Neural progenitor cell (in vitro differentiated cells): ENCODE results near the gene LSM14A. TPM values are rescaled to one million over a fixed set of nuclear protein-coding genes. Genes with fewer than 3 reads are reported as not detected.

Experiments used
- DNase-seq: peaks from one replicate; pipeline ENCODE4 v3.0.0-alpha.2; 2016; ENCODE audit warnings: low spot score
- H2AFZ ChIP-seq: fragments of 200-600 bp; sonication (generic); replicated peaks from 2 replicates; pipeline ENCODE4 v1.6.1; 2016; ENCODE audit warnings: antibody characterized with exemption
- H3F3A ChIP-seq: fragments of 200-600 bp; sonication (generic); 2 replicates; pipeline ENCODE4 v1.6.1; 2016; ENCODE audit warnings: antibody characterized with exemption, low read depth
- H3K27ac ChIP-seq: fragments of 200-600 bp; sonication (generic); 2 replicates; pipeline ENCODE4 v1.5.1; 2016; ENCODE audit warnings: mild to moderate bottlenecking
- H3K27me3 ChIP-seq: fragments of 200-600 bp; sonication (generic); 2 replicates; pipeline ENCODE4 v1.6.1; 2016; ENCODE audit warnings: mild to moderate bottlenecking, moderate library complexity
- H3K36me3 ChIP-seq: fragments of 200-600 bp; sonication (generic); 2 replicates; pipeline ENCODE4 v1.5.1; 2016
- H3K4me1 ChIP-seq: fragments of 200-600 bp; sonication (generic); 2 replicates; pipeline ENCODE4 v1.6.1; 2016; ENCODE audit warnings: mixed run types
- H3K4me2 ChIP-seq: fragments of 200-600 bp; sonication (generic); 2 replicates; pipeline ENCODE4 v1.6.1; 2016
- H3K4me3 ChIP-seq: fragments of 200-600 bp; sonication (generic); 2 replicates; pipeline ENCODE4 v1.5.1; 2016
- H3K79me2 ChIP-seq: fragments of 200-600 bp; sonication (generic); 2 replicates; pipeline ENCODE4 v1.6.1; 2016; ENCODE audit warnings: low read depth
- H3K9ac ChIP-seq: fragments of 200-600 bp; sonication (generic); 2 replicates; pipeline ENCODE4 v1.6.1; 2016
- H3K9me3 ChIP-seq: fragments of 200-600 bp; sonication (generic); 2 replicates; pipeline ENCODE4 v1.5.1; 2016; ENCODE audit warnings: low read depth
- H4K20me1 ChIP-seq: fragments of 200-600 bp; sonication (generic); 2 replicates; pipeline ENCODE4 v1.6.1; 2016; ENCODE audit warnings: low read depth
- H3K27ac Mint-ChIP-seq: 3 replicates; pipeline ENCODE4 v1.8.0; 2021; ENCODE audit warnings: mixed read lengths
- H3K27me3 Mint-ChIP-seq: 2 replicates; pipeline ENCODE4 v1.8.0; 2022; ENCODE audit warnings: low read depth, mild to moderate bottlenecking, inconsistent platforms, moderate library complexity, mixed read lengths; ENCODE audit not compliant: insufficient read depth
- H3K36me3 Mint-ChIP-seq: 3 replicates; pipeline ENCODE4 v1.8.0; 2021; ENCODE audit warnings: mixed read lengths
- H3K4me1 Mint-ChIP-seq: 3 replicates; pipeline ENCODE4 v1.8.0; 2021; ENCODE audit warnings: mixed read lengths
- H3K4me3 Mint-ChIP-seq: 3 replicates; pipeline ENCODE4 v1.8.0; 2021; ENCODE audit warnings: mild to moderate bottlenecking, moderate library complexity, mixed read lengths
- H3K9me3 Mint-ChIP-seq: 3 replicates; pipeline ENCODE4 v1.8.0; 2020; ENCODE audit warnings: mixed read lengths
- EZH2 ChIP-seq: fragments of 200-600 bp; sonication (generic); IDR thresholded peaks from 2 replicates; pipeline ENCODE4 v1.6.1; 2017; ENCODE audit warnings: antibody characterized with exemption, mild to moderate bottlenecking, moderate library complexity
- EZH2phosphoT487 ChIP-seq: fragments of 200-600 bp; sonication (generic); IDR thresholded peaks from 2 replicates; pipeline ENCODE4 v1.6.1; 2017; ENCODE audit warnings: antibody characterized with exemption
- total RNA-seq: library from RNA; depleted of rRNA; stranded (reverse); fragments of >200 nt; gene quantifications from 2 replicates; pipeline ENCODE4 v1.2.3, GENCODE V29; 2015; ENCODE audit warnings: low replicate concordance
- TF ChIP-seq, protein P1 (sequence below): fragments of 200-600 bp; sonication (generic); IDR thresholded peaks from 2 replicates; pipeline ENCODE4 v1.5.1; 2017; ENCODE audit warnings: antibody characterized with exemption, mild to moderate bottlenecking

Gene LSM14A
- total RNA-seq, 1 donor from 2014 or later, result 152 TPM

DNA sequence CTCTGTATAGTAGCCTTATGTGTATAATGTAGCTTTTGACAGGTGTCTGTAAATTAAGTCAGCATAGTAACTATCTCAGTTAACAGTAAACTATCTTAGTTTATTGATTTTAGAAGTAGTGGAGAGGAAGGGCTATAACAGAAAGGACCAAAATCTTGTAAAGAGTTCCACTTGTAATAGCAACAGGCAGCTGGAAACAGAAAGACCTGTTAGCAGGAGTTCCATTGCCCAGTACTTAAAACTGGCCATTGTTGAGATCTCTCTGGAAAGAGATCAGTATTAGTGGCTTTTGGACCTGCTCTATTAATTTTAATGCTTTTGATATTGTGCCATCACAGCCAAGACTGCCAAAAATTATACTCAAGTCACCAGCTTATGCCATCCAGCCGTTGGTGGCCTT is 50.1 kb downstream of the LSM14A start:
- no peak overlapping the region for H3K4me2 ChIP-seq
- peaks cover 38% of the 10 kb centered on the region for H3K36me3 ChIP-seq
- H3K4me3 ChIP-seq, result no peak overlapping the region
- DNase-seq, result no peak
- no peaks in the 10 kb centered on the region for H3K27me3 Mint-ChIP-seq
- no peak for TF ChIP-seq EZH2phosphoT487
- TF ChIP-seq, protein P1, sequence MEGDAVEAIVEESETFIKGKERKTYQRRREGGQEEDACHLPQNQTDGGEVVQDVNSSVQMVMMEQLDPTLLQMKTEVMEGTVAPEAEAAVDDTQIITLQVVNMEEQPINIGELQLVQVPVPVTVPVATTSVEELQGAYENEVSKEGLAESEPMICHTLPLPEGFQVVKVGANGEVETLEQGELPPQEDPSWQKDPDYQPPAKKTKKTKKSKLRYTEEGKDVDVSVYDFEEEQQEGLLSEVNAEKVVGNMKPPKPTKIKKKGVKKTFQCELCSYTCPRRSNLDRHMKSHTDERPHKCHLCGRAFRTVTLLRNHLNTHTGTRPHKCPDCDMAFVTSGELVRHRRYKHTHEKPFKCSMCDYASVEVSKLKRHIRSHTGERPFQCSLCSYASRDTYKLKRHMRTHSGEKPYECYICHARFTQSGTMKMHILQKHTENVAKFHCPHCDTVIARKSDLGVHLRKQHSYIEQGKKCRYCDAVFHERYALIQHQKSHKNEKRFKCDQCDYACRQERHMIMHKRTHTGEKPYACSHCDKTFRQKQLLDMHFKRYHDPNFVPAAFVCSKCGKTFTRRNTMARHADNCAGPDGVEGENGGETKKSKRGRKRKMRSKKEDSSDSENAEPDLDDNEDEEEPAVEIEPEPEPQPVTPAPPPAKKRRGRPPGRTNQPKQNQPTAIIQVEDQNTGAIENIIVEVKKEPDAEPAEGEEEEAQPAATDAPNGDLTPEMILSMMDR, result no peak
- TF ChIP-seq EZH2, result no peak
- no peak overlapping the region for H3K27ac Mint-ChIP-seq
- no peaks in the 10 kb centered on the region for H3K4me1 Mint-ChIP-seq
- no peaks in the 10 kb centered on the region for H3K9me3 Mint-ChIP-seq
- H3K4me1 ChIP-seq, result no peaks in the 10 kb centered on the region
- H2AFZ ChIP-seq, result no peak overlapping the region
- H4K20me1 ChIP-seq, result peaks cover 10% of the 10 kb centered on the region
- no peaks in the 10 kb centered on the region for H3K9me3 ChIP-seq
- no peak overlapping the region for H3K9ac ChIP-seq
- H3K36me3 Mint-ChIP-seq, result peaks cover 43% of the 10 kb centered on the region
- no peaks in the 10 kb centered on the region for H3K27me3 ChIP-seq
- peaks cover 15% of the 10 kb centered on the region for H3F3A ChIP-seq
- peaks cover 22% of the 10 kb centered on the region for H3K79me2 ChIP-seq
- no peak overlapping the region for H3K4me3 Mint-ChIP-seq
- H3K27ac ChIP-seq, result no peak overlapping the region

DNA sequence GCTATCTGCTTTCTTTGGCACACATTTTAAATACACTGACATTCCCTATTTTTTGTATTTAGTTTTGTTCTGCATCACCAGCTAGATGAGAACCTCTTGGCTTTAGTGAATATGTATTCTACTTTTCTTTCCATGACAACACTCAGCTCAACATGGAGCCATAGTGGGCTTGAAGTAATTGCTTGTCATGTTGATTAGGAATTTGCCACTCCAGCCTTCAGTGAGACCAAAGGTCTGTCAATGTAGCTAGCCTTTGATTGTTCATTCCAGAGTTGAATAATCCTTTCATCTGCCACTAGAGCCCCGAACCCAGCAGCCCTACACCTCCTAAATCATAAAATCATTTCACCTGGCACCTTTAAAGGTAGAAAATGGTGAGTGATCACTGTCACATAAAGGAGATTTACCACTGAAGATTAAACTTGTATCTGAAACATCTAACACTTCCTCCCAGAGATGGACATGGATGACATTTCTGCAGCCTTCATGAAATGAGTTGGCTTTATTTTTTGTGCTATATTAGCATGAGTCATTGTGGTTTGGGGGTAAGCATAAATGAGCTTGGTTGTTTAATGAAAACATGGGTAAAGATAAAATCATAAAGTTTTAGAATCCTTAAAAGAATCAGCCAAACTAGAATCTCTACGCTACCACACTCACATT is 52.8 kb downstream of the LSM14A start:
- H3K4me1 Mint-ChIP-seq, result no peaks in the 10 kb centered on the region
- H3F3A ChIP-seq, result peaks cover 18% of the 10 kb centered on the region
- no peaks in the 10 kb centered on the region for H3K27me3 ChIP-seq
- peaks cover 36% of the 10 kb centered on the region for H3K36me3 ChIP-seq
- H3K4me3 ChIP-seq, result no peak overlapping the region
- peaks cover 50% of the 10 kb centered on the region for H3K36me3 Mint-ChIP-seq
- no peak overlapping the region for H3K4me2 ChIP-seq
- no peak overlapping the region for H3K27ac Mint-ChIP-seq
- DNase-seq, result no peak
- no peak overlapping the region for H3K9ac ChIP-seq
- no peak overlapping the region for H3K27ac ChIP-seq
- no peak overlapping the region for H2AFZ ChIP-seq
- H3K79me2 ChIP-seq, result peaks cover 10% of the 10 kb centered on the region
- no peaks in the 10 kb centered on the region for H3K9me3 Mint-ChIP-seq
- H3K27me3 Mint-ChIP-seq, result peaks cover 4% of the 10 kb centered on the region
- peaks cover 6% of the 10 kb centered on the region for H4K20me1 ChIP-seq
- H3K4me1 ChIP-seq, result no peaks in the 10 kb centered on the region
- no peak overlapping the region for H3K4me3 Mint-ChIP-seq
- no peaks in the 10 kb centered on the region for H3K9me3 ChIP-seq
- TF ChIP-seq EZH2phosphoT487, result no peak
- no peak for TF ChIP-seq EZH2
- TF ChIP-seq, protein P1, result no peak

DNA sequence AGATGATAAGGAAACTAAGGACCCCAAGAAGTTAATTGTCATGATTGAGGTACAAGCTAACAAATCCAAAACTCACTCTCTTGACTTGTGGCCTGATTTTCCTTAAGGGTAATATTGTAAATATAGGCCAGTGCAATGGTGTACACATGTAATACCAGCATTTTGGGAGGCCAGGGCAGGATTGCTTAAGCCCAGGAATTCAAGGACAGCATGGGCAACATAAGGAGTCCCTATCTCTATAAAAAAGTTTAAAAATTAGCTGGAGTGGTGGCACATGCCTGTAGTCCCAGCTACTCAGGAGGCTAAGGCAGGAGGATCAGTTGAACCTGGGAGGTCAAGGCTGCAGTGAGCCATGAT is 53.3 kb downstream of the LSM14A start:
- Histone ChIP-seq H3K4me2 (no peak overlapping the region), H3K27ac (no peak overlapping the region), H3K79me2 (peaks cover 10% of the 10 kb centered on the region), H3K36me3 (peaks cover 36% of the 10 kb centered on the region), H3K4me1 (no peaks in the 10 kb centered on the region), H3K9me3 (no peaks in the 10 kb centered on the region), H3K9ac (no peak overlapping the region), H2AFZ (no peak overlapping the region), H4K20me1 (peaks cover 6% of the 10 kb centered on the region), H3K4me3 (no peak overlapping the region), H3F3A (peaks cover 18% of the 10 kb centered on the region), H3K27me3 (no peaks in the 10 kb centered on the region)
- peaks cover 4% of the 10 kb centered on the region for H3K27me3 Mint-ChIP-seq
- TF ChIP-seq, protein P1, result no peak
- no peak for TF ChIP-seq EZH2phosphoT487
- TF ChIP-seq EZH2, result no peak
- H3K4me3 Mint-ChIP-seq, result no peak overlapping the region
- peaks cover 47% of the 10 kb centered on the region for H3K36me3 Mint-ChIP-seq
- no peak overlapping the region for H3K27ac Mint-ChIP-seq
- no peak for DNase-seq
- H3K9me3 Mint-ChIP-seq, result no peaks in the 10 kb centered on the region
- H3K4me1 Mint-ChIP-seq, result no peaks in the 10 kb centered on the region
